ENCODE results near the gene OR10H3.
"Not testable (repeated sequence)": the region's sequence is repeated elsewhere in the genome, so short reads cannot be mapped to it uniquely, and the experiment has no call there.

Gene OR10H3

GRCh38 chr19:15779756-15780476, 42.1 kb downstream of the OR10H3 start:
- DNase-seq = no peak

GRCh38 chr19:15780610-15781418, 43.0 kb downstream of the OR10H3 start:
- no peak for DNase-seq

- no peak for DNase-seq
Observed at GRCh38 chr19:15781661-15782060, 43.9 kb downstream of the OR10H3 start.

GRCh38 chr19:15782211-15782610, 44.4 kb downstream of the OR10H3 start:
- DNase-seq = no peak

GRCh38 chr19:15782896-15783295, 45.1 kb downstream of the OR10H3 start:
- DNase-seq = not testable (repeated sequence)

- no peak for DNase-seq
Observed at GRCh38 chr19:15787611-15788155, 49.9 kb downstream of the OR10H3 start, which contains the start of gene OR10H5. TSS of gene OR10H5 (plus strand) at chr19:15787661. CDS start at chr19:15794049, 6,388 bp downstream.

GRCh38 chr19:15788594-15789270, 50.9 kb downstream of the OR10H3 start:
- DNase-seq = no peak

GRCh38 chr19:15790096-15790495, 52.3 kb downstream of the OR10H3 start:
- DNase-seq = no peak

Data from activated T-cell treated with anti-CD3 and anti-CD28 coated beads for 4 hours (primary cell).